ENCODE data around the gene SULF2. TPM values are rescaled to one million over a fixed set of nuclear protein-coding genes. Genes with fewer than 3 reads are reported as not detected.

The SULF2 gene
- total and polyA plus RNA-seq, 4 donors: 8.1 to 25.4 (median 12.0) TPM

- Histone ChIP-seq H3K36me3 (ENCODE audit: control insufficient read depth in 4 of 4, insufficient read depth in 3 of 4, low read depth in 1 of 4, low read length in 3 of 4) (peaks cover 1 to 12% (median 3%) of the 10 kb centered on the region in 4 donors), H3K27me3 (ENCODE audit: control insufficient read depth in 4 of 4, insufficient read depth in 4 of 4, low read length in 3 of 4) (no peaks in the 10 kb centered on the region), H3K27ac (ENCODE audit: low read depth in 1 of 2, low read length in 2 of 2) (no peak overlapping the region), H3K9me3 (ENCODE audit: control insufficient read depth in 4 of 4, low read length in 3 of 4) (no peaks in the 10 kb centered on the region), H3K4me3 (ENCODE audit: low read depth in 1 of 3, low read length in 3 of 3) (no peak overlapping the region), H3K4me1 (ENCODE audit: control insufficient read depth in 4 of 4, insufficient read depth in 4 of 4, low read length in 3 of 4) (no peaks in the 10 kb centered on the region), H3K9ac (ENCODE audit: low read depth in 1 of 2, low read length in 2 of 2) (no peak overlapping the region)
- DNase-seq (ENCODE audit: low spot score): no peak
- WGBS: 95% methylated on average over 19 of the region's 19 CpGs
- no peak for TF ChIP-seq HNF4A (conservative IDR thresholded peaks at IDR 0.05)
- TF ChIP-seq HNF4G (IDR thresholded peaks at IDR 0.05): no peak
- TF ChIP-seq GABPA (IDR thresholded peaks at IDR 0.05 in 1 of 2, conservative IDR thresholded peaks at IDR 0.05 in 1 of 2): no peak
- TF ChIP-seq YY1 (IDR thresholded peaks at IDR 0.05): no peak
- TF ChIP-seq RAD21 (IDR thresholded peaks at IDR 0.05): no peak
- TF ChIP-seq FOXA2 (IDR thresholded peaks at IDR 0.05): no peak
- TF ChIP-seq, protein P1, sequence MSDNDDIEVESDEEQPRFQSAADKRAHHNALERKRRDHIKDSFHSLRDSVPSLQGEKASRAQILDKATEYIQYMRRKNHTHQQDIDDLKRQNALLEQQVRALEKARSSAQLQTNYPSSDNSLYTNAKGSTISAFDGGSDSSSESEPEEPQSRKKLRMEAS (IDR thresholded peaks at IDR 0.05): no peak
- no peak for TF ChIP-seq SP1 (IDR thresholded peaks at IDR 0.05)
- TF ChIP-seq REST (IDR thresholded peaks at IDR 0.05): no peak
- no peak for TF ChIP-seq TAF1 (conservative IDR thresholded peaks at IDR 0.05)
- TF ChIP-seq, protein P2, sequence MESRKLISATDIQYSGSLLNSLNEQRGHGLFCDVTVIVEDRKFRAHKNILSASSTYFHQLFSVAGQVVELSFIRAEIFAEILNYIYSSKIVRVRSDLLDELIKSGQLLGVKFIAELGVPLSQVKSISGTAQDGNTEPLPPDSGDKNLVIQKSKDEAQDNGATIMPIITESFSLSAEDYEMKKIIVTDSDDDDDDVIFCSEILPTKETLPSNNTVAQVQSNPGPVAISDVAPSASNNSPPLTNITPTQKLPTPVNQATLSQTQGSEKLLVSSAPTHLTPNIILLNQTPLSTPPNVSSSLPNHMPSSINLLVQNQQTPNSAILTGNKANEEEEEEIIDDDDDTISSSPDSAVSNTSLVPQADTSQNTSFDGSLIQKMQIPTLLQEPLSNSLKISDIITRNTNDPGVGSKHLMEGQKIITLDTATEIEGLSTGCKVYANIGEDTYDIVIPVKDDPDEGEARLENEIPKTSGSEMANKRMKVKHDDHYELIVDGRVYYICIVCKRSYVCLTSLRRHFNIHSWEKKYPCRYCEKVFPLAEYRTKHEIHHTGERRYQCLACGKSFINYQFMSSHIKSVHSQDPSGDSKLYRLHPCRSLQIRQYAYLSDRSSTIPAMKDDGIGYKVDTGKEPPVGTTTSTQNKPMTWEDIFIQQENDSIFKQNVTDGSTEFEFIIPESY (IDR thresholded peaks at IDR 0.05): no peak
- TF ChIP-seq, protein P3, sequence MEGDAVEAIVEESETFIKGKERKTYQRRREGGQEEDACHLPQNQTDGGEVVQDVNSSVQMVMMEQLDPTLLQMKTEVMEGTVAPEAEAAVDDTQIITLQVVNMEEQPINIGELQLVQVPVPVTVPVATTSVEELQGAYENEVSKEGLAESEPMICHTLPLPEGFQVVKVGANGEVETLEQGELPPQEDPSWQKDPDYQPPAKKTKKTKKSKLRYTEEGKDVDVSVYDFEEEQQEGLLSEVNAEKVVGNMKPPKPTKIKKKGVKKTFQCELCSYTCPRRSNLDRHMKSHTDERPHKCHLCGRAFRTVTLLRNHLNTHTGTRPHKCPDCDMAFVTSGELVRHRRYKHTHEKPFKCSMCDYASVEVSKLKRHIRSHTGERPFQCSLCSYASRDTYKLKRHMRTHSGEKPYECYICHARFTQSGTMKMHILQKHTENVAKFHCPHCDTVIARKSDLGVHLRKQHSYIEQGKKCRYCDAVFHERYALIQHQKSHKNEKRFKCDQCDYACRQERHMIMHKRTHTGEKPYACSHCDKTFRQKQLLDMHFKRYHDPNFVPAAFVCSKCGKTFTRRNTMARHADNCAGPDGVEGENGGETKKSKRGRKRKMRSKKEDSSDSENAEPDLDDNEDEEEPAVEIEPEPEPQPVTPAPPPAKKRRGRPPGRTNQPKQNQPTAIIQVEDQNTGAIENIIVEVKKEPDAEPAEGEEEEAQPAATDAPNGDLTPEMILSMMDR (IDR thresholded peaks at IDR 0.05; ENCODE audit: low read depth, low read length, missing input control): no peak
- TF ChIP-seq ATF3 (IDR thresholded peaks at IDR 0.05): no peak
These were observed 119.0 kb downstream of the SULF2 start for GRCh38 chr20:47666304-47666703.

- Histone ChIP-seq H3K9me3 (ENCODE audit: control insufficient read depth in 4 of 4, low read length in 3 of 4) (no peaks in the 10 kb centered on the region), H3K9ac (ENCODE audit: low read depth in 1 of 2, low read length in 2 of 2) (no peak overlapping the region), H3K4me3 (ENCODE audit: low read depth in 1 of 3, low read length in 3 of 3) (no peak overlapping the region), H3K4me1 (ENCODE audit: control insufficient read depth in 4 of 4, insufficient read depth in 4 of 4, low read length in 3 of 4) (no peaks in the 10 kb centered on the region), H3K27ac (ENCODE audit: low read depth in 1 of 2, low read length in 2 of 2) (no peak overlapping the region), H3K36me3 (ENCODE audit: control insufficient read depth in 4 of 4, insufficient read depth in 3 of 4, low read depth in 1 of 4, low read length in 3 of 4) (peaks cover 2 to 15% (median 5%) of the 10 kb centered on the region in 4 donors), H3K27me3 (ENCODE audit: control insufficient read depth in 4 of 4, insufficient read depth in 4 of 4, low read length in 3 of 4) (no peaks in the 10 kb centered on the region)
- WGBS: 94% methylated on average over 27 of the region's 27 CpGs
- no peak for DNase-seq (ENCODE audit: low spot score)
- TF ChIP-seq FOXA1 (IDR thresholded peaks at IDR 0.05) (no peak), FOXA2 (IDR thresholded peaks at IDR 0.05) (no peak), REST (IDR thresholded peaks at IDR 0.05) (no peak), GABPA (IDR thresholded peaks at IDR 0.05 in 1 of 2, conservative IDR thresholded peaks at IDR 0.05 in 1 of 2) (no peak), ATF3 (IDR thresholded peaks at IDR 0.05) (no peak), NR2F2 (IDR thresholded peaks at IDR 0.05) (no peak), SP1 (IDR thresholded peaks at IDR 0.05) (no peak), RAD21 (IDR thresholded peaks at IDR 0.05) (no peak), TAF1 (conservative IDR thresholded peaks at IDR 0.05) (no peak), YY1 (IDR thresholded peaks at IDR 0.05) (no peak)
- TF ChIP-seq, protein P2 (IDR thresholded peaks at IDR 0.05): no peak
These were observed 119.9 kb downstream of the SULF2 start for GRCh38 chr20:47665221-47665991.
